Measurements from ENCODE around the gene TNFRSF11A.

Gene TNFRSF11A

GRCh38 chr18:62329691-62330454, 4.8 kb downstream of the TNFRSF11A start:
- no peak overlapping the region for H3K4me3 Mint-ChIP-seq
- no peak overlapping the region for H3K27ac Mint-ChIP-seq
- ATAC-seq (replicated peaks) (no peak), DNase-seq (no peak)
- H3K4me1 Mint-ChIP-seq: peaks cover 25 to 34% of the 10 kb centered on the region in 2 donors
- no peaks in the 10 kb centered on the region for H3K9me3 Mint-ChIP-seq
- peaks cover 3 to 9% of the 10 kb centered on the region in 2 donors for H3K36me3 Mint-ChIP-seq
- peaks cover 44 to 63% of the 10 kb centered on the region in 2 donors for H3K27me3 Mint-ChIP-seq

GRCh38 chr18:62330650-62331049, 5.5 kb downstream of the TNFRSF11A start:
- ATAC-seq (replicated peaks) (no peak), DNase-seq (no peak)
- Mint-ChIP-seq H3K4me1 (peaks cover 25 to 32% of the 10 kb centered on the region in 2 donors), H3K36me3 (peaks cover 3 to 9% of the 10 kb centered on the region in 2 donors), H3K27ac (no peak overlapping the region), H3K27me3 (peaks cover 44 to 62% of the 10 kb centered on the region in 2 donors), H3K9me3 (no peaks in the 10 kb centered on the region), H3K4me3 (no peak overlapping the region)

GRCh38 chr18:62331581-62332356, 6.7 kb downstream of the TNFRSF11A start:
- H3K27ac Mint-ChIP-seq: no peak overlapping the region
- H3K4me1 Mint-ChIP-seq: peaks cover 19 to 25% of the 10 kb centered on the region in 2 donors
- no peak overlapping the region for H3K4me3 Mint-ChIP-seq
- no peaks in the 10 kb centered on the region for H3K9me3 Mint-ChIP-seq
- peaks cover 0 to 9% of the 10 kb centered on the region in 2 donors for H3K36me3 Mint-ChIP-seq
- DNase-seq (no peak), ATAC-seq (replicated peaks) (peak; percentile 33 to 47)
- peaks cover 38 to 52% of the 10 kb centered on the region in 2 donors for H3K27me3 Mint-ChIP-seq

DNA sequence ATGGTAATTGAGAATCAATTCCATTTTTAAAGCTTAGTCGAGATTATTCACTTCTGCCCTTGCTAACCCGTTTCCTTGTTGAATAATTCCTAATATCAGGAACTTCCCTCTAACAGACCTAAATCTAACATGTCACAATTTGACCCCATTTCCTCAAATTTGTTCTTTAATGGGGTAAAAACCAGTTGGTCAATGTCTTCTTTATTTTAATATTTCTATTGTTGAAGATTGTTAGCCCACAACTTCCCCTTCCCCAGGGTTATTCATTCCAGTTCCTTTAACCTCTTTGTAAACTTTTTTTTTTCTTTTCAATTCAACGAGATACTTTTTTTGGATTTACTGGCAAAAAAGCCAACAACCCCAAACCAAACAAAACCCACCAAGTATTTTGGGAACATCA, 7.3 kb downstream of the TNFRSF11A start:
- peaks cover 40 to 48% of the 10 kb centered on the region in 2 donors for H3K27me3 Mint-ChIP-seq
- DNase-seq (no peak), ATAC-seq (replicated peaks) (peak in 1 of 2 donors; percentile 6)
- no peak overlapping the region for H3K27ac Mint-ChIP-seq
- H3K9me3 Mint-ChIP-seq: no peaks in the 10 kb centered on the region
- peaks cover 0 to 9% of the 10 kb centered on the region in 2 donors for H3K36me3 Mint-ChIP-seq
- H3K4me3 Mint-ChIP-seq: no peak overlapping the region
- peaks cover 19 to 25% of the 10 kb centered on the region in 2 donors for H3K4me1 Mint-ChIP-seq

- no peak overlapping the region for H3K4me3 Mint-ChIP-seq
- H3K27ac Mint-ChIP-seq: no peak overlapping the region
- peaks cover 0 to 6% of the 10 kb centered on the region in 2 donors for H3K36me3 Mint-ChIP-seq
- peaks cover 21 to 25% of the 10 kb centered on the region in 2 donors for H3K4me1 Mint-ChIP-seq
- peaks cover 41 to 42% of the 10 kb centered on the region in 2 donors for H3K27me3 Mint-ChIP-seq
- H3K9me3 Mint-ChIP-seq: no peaks in the 10 kb centered on the region
- no peak for DNase-seq
- no peak for ATAC-seq (replicated peaks)
These were observed 8.0 kb downstream of the TNFRSF11A start for GRCh38 chr18:62332964-62333695.

GRCh38 chr18:62334120-62334519, 9.0 kb downstream of the TNFRSF11A start:
- Mint-ChIP-seq H3K4me3 (no peak overlapping the region), H3K9me3 (no peaks in the 10 kb centered on the region), H3K27ac (no peak overlapping the region), H3K27me3 (peaks cover 36 to 39% of the 10 kb centered on the region in 2 donors), H3K4me1 (peaks cover 24 to 27% of the 10 kb centered on the region in 2 donors), H3K36me3 (peaks cover 0 to 6% of the 10 kb centered on the region in 2 donors)
- no peak for ATAC-seq (replicated peaks)
- DNase-seq: no peak

DNA sequence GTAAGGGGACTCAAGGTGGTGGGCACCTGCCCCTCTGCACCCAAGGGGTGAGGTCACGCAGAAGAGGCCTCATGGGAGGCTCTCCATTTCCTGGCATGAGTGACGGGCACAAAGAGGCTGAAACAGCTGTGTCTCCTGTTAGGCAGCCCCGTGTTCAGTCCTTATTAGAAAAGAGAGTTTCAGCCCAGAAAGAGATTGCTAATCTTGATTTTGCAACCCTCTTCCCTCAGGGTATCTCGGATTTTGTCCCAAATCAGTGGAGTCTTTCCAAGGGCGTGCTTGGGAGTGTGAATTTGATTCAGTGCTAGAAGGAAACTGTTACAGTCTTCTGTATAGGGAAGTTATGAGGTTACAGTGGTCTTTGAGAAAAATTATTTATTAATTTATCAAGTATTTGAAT, 10.4 kb downstream of the TNFRSF11A start:
- H3K4me1 Mint-ChIP-seq: peaks cover 21 to 28% of the 10 kb centered on the region in 2 donors
- ATAC-seq (replicated peaks): no peak

GRCh38 chr18:62336618-62337017, 11.5 kb downstream of the TNFRSF11A start:
- Mint-ChIP-seq H3K27me3 (peaks cover 25 to 29% of the 10 kb centered on the region in 2 donors), H3K9me3 (no peaks in the 10 kb centered on the region), H3K27ac (no peak overlapping the region), H3K4me1 (peaks cover 18 to 22% of the 10 kb centered on the region in 2 donors), H3K4me3 (no peak overlapping the region), H3K36me3 (no peaks in the 10 kb centered on the region)
- DNase-seq (no peak), ATAC-seq (replicated peaks) (no peak)

More for the DNA sequence above, 10.4 kb downstream of the TNFRSF11A start:
- Mint-ChIP-seq H3K27ac (no peak overlapping the region), H3K4me3 (no peak overlapping the region), H3K27me3 (peaks cover 31 to 33% of the 10 kb centered on the region in 2 donors), H3K36me3 (peaks cover 0 to 1% of the 10 kb centered on the region in 2 donors), H3K9me3 (no peaks in the 10 kb centered on the region)
- no peak for DNase-seq

- Mint-ChIP-seq H3K27ac (no peak overlapping the region), H3K9me3 (no peaks in the 10 kb centered on the region), H3K4me3 (no peak overlapping the region), H3K4me1 (peaks cover 14 to 15% of the 10 kb centered on the region in 2 donors), H3K27me3 (peaks cover 21 to 25% of the 10 kb centered on the region in 2 donors), H3K36me3 (no peaks in the 10 kb centered on the region)
- ATAC-seq (replicated peaks) (no peak), DNase-seq (no peak)
These were observed 12.2 kb downstream of the TNFRSF11A start for GRCh38 chr18:62337336-62337735.

- Mint-ChIP-seq H3K9me3 (no peaks in the 10 kb centered on the region), H3K4me3 (no peak overlapping the region), H3K36me3 (no peaks in the 10 kb centered on the region), H3K27ac (no peak overlapping the region), H3K4me1 (peaks cover 8 to 10% of the 10 kb centered on the region in 2 donors), H3K27me3 (peaks cover 13 to 20% of the 10 kb centered on the region in 2 donors)
- ATAC-seq (replicated peaks) (no peak), DNase-seq (no peak)
These were observed 13.5 kb downstream of the TNFRSF11A start for GRCh38 chr18:62338446-62339105.

DNA sequence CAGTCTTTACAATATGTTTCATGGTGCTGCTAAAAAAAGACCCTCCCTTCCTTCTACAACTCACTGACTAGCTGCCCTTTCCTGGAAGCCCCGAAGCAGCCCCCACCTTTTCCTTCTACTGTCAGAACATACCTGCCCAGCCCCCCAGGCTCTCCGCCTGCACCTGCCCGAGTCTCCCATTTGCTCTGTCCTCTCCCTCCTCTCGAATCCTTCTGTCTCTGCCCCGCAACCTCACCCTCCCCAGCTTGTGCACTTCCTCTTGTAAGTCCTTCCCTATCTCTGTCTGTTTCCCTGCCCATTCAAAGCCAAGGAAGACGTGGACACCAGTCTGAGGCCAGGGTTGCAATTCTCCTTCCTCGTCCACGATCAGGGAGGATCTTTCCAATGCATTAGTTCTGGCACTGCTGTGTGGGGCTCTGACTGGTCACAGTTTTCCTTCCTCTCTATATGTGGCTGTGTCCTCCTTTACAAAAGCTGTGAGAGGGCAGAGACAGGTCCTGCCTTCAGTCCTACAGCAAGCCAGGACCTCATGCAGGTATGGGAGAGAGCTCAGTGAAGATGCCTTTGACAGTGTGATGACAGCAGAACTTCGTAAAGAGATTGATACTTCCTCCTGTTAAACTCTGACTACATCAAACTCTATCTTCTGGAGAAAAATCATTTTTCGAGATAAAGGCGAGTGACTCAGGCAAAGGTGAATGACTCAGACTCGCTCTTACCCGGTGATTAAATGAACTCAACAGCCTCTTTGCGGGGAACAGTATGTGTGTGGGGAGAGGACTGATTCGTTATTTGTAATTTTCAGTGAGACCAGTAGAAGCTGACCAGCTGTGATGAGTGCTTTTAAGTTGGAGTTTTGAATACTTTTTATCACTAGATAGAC, 14.2 kb downstream of the TNFRSF11A start:
- Mint-ChIP-seq H3K36me3 (no peaks in the 10 kb centered on the region), H3K27me3 (peaks cover 13 to 20% of the 10 kb centered on the region in 2 donors), H3K4me1 (peaks cover 8 to 10% of the 10 kb centered on the region in 2 donors), H3K27ac (peak overlapping the region; percentile 27), H3K9me3 (no peaks in the 10 kb centered on the region), H3K4me3 (no peak overlapping the region)
- DNase-seq (no peak), ATAC-seq (replicated peaks) (peak; percentile 31 to 68)

GRCh38 chr18:62340996-62341395, 15.9 kb downstream of the TNFRSF11A start:
- H3K36me3 Mint-ChIP-seq: no peaks in the 10 kb centered on the region
- H3K27me3 Mint-ChIP-seq: peaks cover 13 to 20% of the 10 kb centered on the region in 2 donors
- H3K4me1 Mint-ChIP-seq: peaks cover 10 to 17% of the 10 kb centered on the region in 2 donors
- DNase-seq: no peak
- no peak for ATAC-seq (replicated peaks)
- no peak overlapping the region for H3K4me3 Mint-ChIP-seq
- H3K27ac Mint-ChIP-seq: no peak overlapping the region
- no peaks in the 10 kb centered on the region for H3K9me3 Mint-ChIP-seq

DNA sequence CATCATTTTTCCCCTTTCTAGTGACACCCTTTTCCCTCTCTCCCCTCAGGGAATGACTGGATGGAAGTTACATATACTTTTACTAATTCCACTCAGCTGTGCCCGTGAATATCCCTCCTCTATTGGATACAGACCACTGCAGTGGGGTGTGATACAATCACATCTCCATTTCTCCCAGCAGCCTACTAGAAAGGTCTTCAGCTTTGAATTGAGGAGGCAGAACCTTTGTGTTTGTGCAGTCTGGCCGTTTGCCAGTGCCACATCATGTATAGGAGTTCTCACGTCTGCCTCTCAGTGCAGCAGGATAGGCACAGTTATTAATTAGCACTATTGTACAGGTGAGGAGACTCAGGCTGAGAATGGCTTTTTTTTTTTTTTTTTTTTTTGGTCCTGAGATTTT, 16.4 kb downstream of the TNFRSF11A start:
- DNase-seq (no peak), ATAC-seq (replicated peaks) (no peak)

More for the DNA sequence above, 16.4 kb downstream of the TNFRSF11A start:
- Mint-ChIP-seq H3K4me3 (no peak overlapping the region), H3K36me3 (no peaks in the 10 kb centered on the region), H3K27ac (no peak overlapping the region), H3K9me3 (no peaks in the 10 kb centered on the region), H3K4me1 (peaks cover 15 to 19% of the 10 kb centered on the region in 2 donors), H3K27me3 (peaks cover 13 to 20% of the 10 kb centered on the region in 2 donors)
